GF-D8 (cell line): ENCODE results near the gene DMPK.
A peak's percentile ranks its signal among the peaks of the same experiment; 100 is the strongest.

ENCODE experiments used
- DNase-seq: peaks from one replicate; lab custom pipeline; 2025; lab: John Stamatoyannopoulos, UW

Gene DMPK

DNA sequence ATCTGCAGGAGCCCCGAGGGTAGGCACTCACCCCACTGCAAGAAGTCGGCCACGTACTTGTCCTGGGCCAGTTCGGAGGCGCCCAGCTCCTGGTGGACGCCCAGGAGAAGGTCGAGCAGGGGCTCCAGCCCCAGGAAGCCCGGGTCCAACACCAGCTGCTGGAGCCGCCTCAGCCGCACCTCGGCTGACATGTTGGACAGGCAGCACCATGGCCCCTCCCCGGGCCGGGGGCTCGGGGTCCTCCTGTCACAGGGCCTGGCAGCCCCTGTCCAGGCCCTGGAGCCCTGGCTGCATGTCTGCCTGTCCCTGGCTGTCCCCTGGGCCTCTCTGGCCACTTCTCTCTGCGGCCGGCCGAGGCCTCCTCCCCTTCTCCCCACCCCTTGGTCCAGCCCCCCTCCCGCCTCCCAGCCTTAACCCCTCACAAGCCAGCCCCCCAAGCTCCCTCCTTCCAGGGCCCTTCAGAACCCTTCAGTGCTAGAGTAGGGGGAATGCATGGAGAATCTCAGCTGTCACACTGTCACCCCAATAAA lies at the start of gene DMPK:
Gene DMPK, minus strand, starts transcription at position 329 of the 530 bp plus-strand sequence. Its CDS starts 138 bp downstream, at position 191.
- no peak for DNase-seq

DNA sequence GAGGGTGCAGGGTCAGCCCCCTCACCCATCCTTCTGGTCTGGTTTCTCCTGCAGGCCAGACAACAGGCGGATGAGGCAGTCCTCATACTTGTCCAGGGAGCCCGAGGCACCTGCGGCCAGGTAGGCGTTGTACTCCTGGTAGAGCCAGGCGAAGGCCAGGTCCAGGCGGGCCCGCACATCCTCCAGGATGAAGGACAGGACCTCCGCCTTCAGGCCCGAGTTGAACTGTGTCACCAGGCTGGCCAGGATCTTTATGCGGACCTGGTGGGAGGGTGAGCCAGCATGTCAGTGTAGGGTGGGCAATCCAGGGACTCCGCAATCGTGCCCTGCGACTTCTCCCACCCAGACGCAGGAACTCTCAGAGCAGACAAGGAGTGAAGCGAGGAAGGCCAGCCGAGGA lies 46.7 kb upstream of the DMPK start:
- no peak for DNase-seq

- no peak for DNase-seq
These were observed 46.2 kb upstream of the DMPK start for GRCh38 chr19:45828523-45828922.

GRCh38 chr19:45827459-45828093 lies 45.3 kb upstream of the DMPK start:
- no peak for DNase-seq

DNA sequence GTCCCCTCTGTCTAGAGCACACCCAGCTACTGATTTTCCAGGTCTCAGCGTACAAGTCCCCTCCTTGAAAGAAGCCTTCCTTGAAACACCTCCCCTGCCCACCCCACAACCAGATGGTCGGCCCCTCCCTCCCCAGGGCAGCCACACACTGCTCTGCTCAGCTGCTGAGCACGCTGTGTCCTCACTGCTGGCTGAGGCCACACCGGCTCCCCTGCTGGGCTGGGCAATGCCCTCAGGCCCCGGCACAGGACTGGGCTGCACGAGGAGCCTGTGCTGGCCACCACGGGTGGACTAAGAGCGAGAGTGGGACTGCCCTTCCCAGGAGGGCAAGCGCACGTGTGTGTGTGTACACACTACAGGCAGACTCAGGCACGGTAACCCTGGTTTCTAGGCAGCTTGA lies 44.6 kb upstream of the DMPK start:
- DNase-seq = no peak

DNA sequence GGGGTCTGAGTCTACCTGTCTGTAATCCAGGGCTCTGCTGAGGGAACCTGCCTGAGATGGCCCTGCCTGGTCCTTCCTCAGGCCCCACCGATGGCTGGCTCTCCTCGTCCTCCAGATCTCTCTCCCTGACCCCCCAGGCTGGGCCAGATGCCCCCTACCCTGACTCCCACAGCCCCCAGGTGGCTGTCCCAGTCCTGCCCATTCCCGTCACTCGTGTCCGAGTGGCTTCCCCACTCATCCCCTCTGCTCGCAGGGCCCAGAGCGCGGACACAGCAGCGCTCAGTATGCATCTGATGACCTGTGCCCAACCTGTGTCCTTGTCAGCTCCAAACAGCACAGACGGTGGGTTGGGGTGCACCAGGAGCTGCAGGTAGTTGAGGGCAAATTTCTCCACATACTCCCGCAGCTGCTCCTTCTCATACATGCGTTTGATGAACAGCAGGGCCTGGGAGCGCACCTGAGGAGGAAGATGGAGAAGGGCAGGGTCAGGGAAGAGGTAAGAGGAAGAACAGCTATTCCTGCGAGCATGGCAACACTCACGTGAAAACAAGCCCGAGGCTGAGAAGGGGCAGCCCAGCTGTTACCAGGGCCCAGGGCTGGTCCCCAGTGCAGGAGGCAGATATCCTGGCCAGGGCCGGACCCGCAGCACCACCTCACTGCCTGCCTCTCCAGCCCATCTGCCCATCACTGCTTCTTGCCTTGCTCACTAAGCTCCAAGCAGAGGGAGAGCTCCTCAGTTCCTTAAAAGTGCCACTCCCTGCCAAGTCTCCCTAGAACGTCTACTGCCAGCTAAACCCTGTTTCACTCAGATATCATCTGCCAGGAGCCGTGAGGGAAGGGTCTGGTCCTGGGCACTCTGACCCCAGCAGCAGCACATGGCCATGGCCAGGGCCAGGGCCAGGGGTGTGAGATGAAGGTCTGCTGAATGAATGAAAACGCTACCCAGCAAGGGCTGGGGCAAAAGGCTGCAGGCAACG lies 43.9 kb upstream of the DMPK start:
- no peak for DNase-seq

GRCh38 chr19:45825263-45825605 lies 42.9 kb upstream of the DMPK start:
- no peak for DNase-seq

DNA sequence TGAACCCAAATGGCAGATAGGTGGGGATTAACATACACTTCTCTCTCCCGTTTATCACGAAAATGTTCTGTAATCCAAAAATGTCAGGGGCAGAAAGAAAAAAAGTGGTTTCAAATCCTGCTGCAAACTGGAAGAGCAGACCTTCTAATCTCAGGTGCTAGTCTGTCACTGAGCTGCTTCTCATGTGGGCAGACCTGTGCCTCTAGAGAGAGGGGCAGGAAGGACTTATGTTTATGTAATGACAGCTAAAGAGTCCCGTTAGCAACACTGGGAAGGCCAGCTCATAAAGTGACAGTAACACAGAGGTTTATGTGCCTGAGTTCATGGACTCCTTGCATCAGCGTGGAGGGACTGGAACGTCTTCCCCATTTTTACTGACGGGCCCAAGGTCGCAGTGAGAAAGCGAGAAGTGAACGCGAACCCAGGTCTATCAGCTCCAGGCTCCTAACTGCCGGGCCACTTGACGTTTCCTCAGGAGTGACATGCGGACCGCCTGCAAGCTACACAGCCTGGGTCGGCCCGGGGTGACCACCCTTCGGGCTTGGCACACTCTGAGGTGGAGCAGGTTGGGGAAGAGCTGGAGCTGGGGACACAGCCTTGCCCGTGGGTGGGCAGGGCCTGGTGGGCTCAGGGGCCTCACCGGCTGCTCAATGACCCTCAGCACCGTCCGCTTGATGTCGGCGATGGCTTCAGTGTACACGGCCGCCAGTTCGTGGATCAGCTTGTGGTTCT lies 42.4 kb upstream of the DMPK start:
- no peak for DNase-seq

DNA sequence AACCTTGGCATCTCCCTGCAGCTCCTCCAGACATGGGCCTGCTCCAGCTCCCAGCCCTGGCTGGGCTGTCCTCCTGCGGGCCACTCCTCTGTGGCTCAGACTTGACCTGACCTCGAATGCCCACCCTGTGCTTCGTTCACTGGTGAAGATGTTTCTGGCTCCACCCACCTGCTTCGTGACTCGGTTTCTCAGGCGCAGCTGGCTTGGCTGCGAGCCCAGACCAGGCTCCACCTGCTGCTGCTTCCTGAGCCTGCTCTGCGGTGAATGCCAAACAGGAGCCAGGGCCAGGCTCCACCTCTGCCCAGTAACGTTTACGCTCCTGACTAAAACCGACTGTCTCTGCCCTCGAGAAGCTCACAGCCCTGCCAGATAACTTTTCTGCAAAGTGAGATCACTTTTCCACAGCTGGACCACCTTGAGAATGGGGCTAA lies 41.8 kb upstream of the DMPK start:
- no peak for DNase-seq

- no peak for DNase-seq
These were observed 40.9 kb upstream of the DMPK start for GRCh38 chr19:45823182-45823581.

DNA sequence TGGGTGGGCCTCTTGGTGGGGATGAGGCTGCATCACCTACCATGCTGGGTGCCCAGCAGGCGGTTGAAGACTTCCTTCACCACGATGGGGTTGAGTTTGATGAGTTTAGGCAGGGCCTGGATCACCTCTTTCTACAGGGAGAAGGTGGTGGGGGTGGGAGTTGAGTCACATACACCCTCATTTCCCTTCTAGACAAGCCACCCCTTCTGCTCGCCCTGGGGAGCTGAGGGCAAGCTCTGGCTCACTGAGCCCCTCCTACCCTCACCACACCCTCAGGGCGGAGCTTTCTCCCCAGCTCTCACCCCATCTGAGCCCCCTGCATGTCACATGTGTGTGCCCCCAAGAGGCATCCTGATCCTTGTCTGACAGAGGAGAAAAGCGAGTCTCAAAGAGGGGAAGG lies 40.4 kb upstream of the DMPK start:
- no peak for DNase-seq

GRCh38 chr19:45821570-45821969 lies 39.3 kb upstream of the DMPK start:
- no peak for DNase-seq

- no peak for DNase-seq
These were observed 38.8 kb upstream of the DMPK start for GRCh38 chr19:45821103-45821521.

- DNase-seq = no peak
These were observed 38.3 kb upstream of the DMPK start for GRCh38 chr19:45820413-45821102.

- DNase-seq = no peak
These were observed 37.5 kb upstream of the DMPK start for GRCh38 chr19:45819769-45820168.

- DNase-seq = no peak
These were observed 35.5 kb upstream of the DMPK start for GRCh38 chr19:45817725-45818301.

- peak; percentile 80 for DNase-seq
These were observed 34.9 kb upstream of the DMPK start for GRCh38 chr19:45817010-45817724.

- DNase-seq = no peak
These were observed 34.1 kb upstream of the DMPK start for GRCh38 chr19:45816236-45817009.

DNA sequence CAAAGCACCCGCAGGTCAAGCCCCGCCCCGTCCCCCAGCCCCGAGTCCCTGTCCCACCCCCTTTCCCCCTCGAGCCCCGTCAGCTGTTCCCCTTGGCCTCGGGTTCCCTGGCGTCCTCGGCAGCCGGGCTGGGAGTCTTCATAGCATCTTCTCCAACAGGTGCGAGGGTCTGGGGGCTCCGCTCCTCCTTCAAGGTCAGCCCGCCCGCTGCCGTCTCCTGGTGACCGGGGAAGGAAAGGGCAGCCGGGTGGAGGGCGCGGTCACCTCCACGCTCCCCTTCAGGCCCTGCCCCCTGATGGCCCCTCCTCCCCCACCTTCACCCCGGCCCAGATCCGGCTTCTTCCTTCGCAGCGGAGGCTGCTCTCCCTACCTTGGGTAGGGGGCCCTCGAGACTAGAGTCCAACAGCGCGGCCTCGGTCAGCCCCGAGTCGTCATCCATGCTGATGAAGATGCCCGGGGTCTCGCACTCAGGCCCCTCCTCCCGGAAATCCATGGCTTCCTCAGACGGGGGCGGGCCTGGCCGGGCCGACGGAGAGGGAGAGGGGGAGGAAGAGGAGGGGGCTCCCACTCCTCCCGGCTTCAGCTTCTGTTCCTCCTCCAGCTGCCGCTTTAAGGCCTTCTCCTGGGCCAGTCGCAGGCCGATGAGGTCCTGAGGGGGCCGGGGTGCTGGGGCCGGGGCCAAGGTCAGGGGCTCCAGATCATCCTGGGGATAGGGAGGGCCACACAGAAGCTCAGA lies 33.4 kb upstream of the DMPK start:
- DNase-seq = no peak
